Measurements from ENCODE around the gene BAD.
"Not testable (repeated sequence)": the region's sequence is repeated elsewhere in the genome, so short reads cannot be mapped to it uniquely, and the experiment has no call there.

BAD gene

GRCh38 chr11:64284048-64284961 lies at the start of gene BAD:
Gene BAD, minus strand, starts transcription at chr11:64284665. Its CDS starts 297 bp downstream, at chr11:64284368.
- peak; percentile 59 to 99 (median 94) for DNase-seq

GRCh38 chr11:64333556-64333955 lies 49.1 kb upstream of the BAD start:
- DNase-seq = no peak

- peak in 16 of 51 donors; percentile 10 to 59 (median 28) for DNase-seq
These were observed 47.3 kb upstream of the BAD start for GRCh38 chr11:64331569-64332371.

- no peak for DNase-seq
These were observed 46.4 kb upstream of the BAD start for GRCh38 chr11:64330888-64331287.

- no peak for DNase-seq
These were observed 43.5 kb upstream of the BAD start for GRCh38 chr11:64327993-64328392.

GRCh38 chr11:64327375-64327774 lies 42.9 kb upstream of the BAD start:
- DNase-seq = no peak

- DNase-seq = no peak
These were observed 40.4 kb upstream of the BAD start for GRCh38 chr11:64324692-64325469.

- not testable (repeated sequence) for DNase-seq
These were observed 39.5 kb upstream of the BAD start for GRCh38 chr11:64323984-64324383.

GRCh38 chr11:64323373-64323772 lies 38.9 kb upstream of the BAD start:
- DNase-seq = no peak

GRCh38 chr11:64322925-64323260 lies 38.4 kb upstream of the BAD start:
- DNase-seq = no peak

- no peak for DNase-seq
These were observed 37.1 kb upstream of the BAD start for GRCh38 chr11:64321533-64321932.

- no peak for DNase-seq
These were observed 36.6 kb upstream of the BAD start for GRCh38 chr11:64321026-64321425.

- no peak for DNase-seq
These were observed 36.1 kb upstream of the BAD start for GRCh38 chr11:64320556-64320955.

GRCh38 chr11:64318766-64319761 lies 34.6 kb upstream of the BAD start:
- DNase-seq = no peak

GRCh38 chr11:64317961-64318765 lies 33.7 kb upstream of the BAD start, which contains the start of gene PRDX5:
Gene PRDX5, plus strand, starts transcription at chr11:64318121. Its CDS starts 95 bp downstream, at chr11:64318216.
- DNase-seq = peak; percentile 76 to 99 (median 94)

- peak; percentile 74 to 99 (median 94) for DNase-seq
These were observed 33.0 kb upstream of the BAD start, which contains the start of gene TRMT112 for GRCh38 chr11:64317325-64317960. Gene TRMT112, minus strand, starts transcription at chr11:64317559. Its CDS starts 33 bp downstream, at chr11:64317526.

- no peak for DNase-seq
These were observed 32.3 kb upstream of the BAD start for GRCh38 chr11:64316672-64317324.

All from hypothalamus (tissue), 51 donors.